Neuronal stem cell (in vitro differentiated cells): ENCODE results near the gene MUC5B.
A peak's percentile ranks its signal among the peaks of the same experiment; 100 is the strongest.

Source experiments
- DNase-seq: peaks from one replicate; pipeline ENCODE4 v3.0.0-alpha.2; 2013; ENCODE audit warnings: low spot score
- H2AFZ ChIP-seq: one replicate; pipeline ENCODE4 v1.6.1; 2013; ENCODE audit warnings: mild to moderate bottlenecking, low read length, inconsistent platforms
- H2AK5ac ChIP-seq: 2 replicates; pipeline ENCODE4 v1.6.1; 2013; ENCODE audit warnings: low read depth, mild to moderate bottlenecking, inconsistent platforms, low read length, moderate library complexity, mixed read lengths
- H2BK120ac ChIP-seq: 2 replicates; pipeline ENCODE4 v1.6.1; 2013; ENCODE audit warnings: low read depth, mild to moderate bottlenecking, inconsistent platforms, low read length, moderate library complexity, mixed read lengths
- H2BK12ac ChIP-seq: one replicate; pipeline ENCODE4 v1.6.1; 2013; ENCODE audit warnings: low read length, inconsistent platforms
- H2BK15ac ChIP-seq: 2 replicates; pipeline ENCODE4 v1.6.1; 2013; ENCODE audit warnings: mild to moderate bottlenecking, low read length, inconsistent platforms, mixed read lengths
- H2BK5ac ChIP-seq: one replicate; pipeline ENCODE4 v1.6.1; 2013; ENCODE audit warnings: inconsistent platforms, mild to moderate bottlenecking, low read length, moderate library complexity
- H3K14ac ChIP-seq: one replicate; pipeline ENCODE4 v1.6.1; 2013; ENCODE audit warnings: low read length, inconsistent platforms
- H3K18ac ChIP-seq: 2 replicates; pipeline ENCODE4 v1.6.1; 2013; ENCODE audit warnings: low read length, inconsistent platforms
- H3K23ac ChIP-seq: 2 replicates; pipeline ENCODE4 v1.6.1; 2013; ENCODE audit warnings: low read depth, mild to moderate bottlenecking, mixed read lengths, low read length, inconsistent platforms; ENCODE audit not compliant: poor library complexity
- H3K27ac ChIP-seq: replicated peaks from 3 replicates; pipeline ENCODE4 v1.5.1; 2013; ENCODE audit warnings: low read length, inconsistent platforms
- H3K27me3 ChIP-seq, 3 experiments: 2 replicates each; pipeline ENCODE4 v1.6.1; 2013; ENCODE audit warnings: low read length in 3 of 3, mild to moderate bottlenecking in 2 of 3, inconsistent platforms in 1 of 3, low read depth in 1 of 3, mixed read lengths in 1 of 3, moderate library complexity in 1 of 3; ENCODE audit not compliant: control insufficient read depth in 3 of 3, insufficient read depth in 3 of 3
- H3K36me3 ChIP-seq, 2 donors: replicated peaks in 1 of 2; 2 replicates each; pipeline ENCODE4 v1.6.1; 2013; ENCODE audit warnings: low read length in 2 of 2; ENCODE audit not compliant: control insufficient read depth in 2 of 2, insufficient read depth in 2 of 2
- H3K4ac ChIP-seq: 2 replicates; pipeline ENCODE4 v1.6.1; 2013; ENCODE audit warnings: inconsistent platforms, mild to moderate bottlenecking, low read length, moderate library complexity
- H3K4me1 ChIP-seq, 2 donors: 1 replicate in 1 of 2; 2 replicates in 1 of 2; pipeline ENCODE4 v1.6.1; 2013; ENCODE audit warnings: low read length in 2 of 2, low read depth in 1 of 2; ENCODE audit not compliant: control insufficient read depth in 2 of 2, insufficient read depth in 1 of 2
- H3K4me2 ChIP-seq: one replicate; pipeline ENCODE4 v1.6.1; 2013; ENCODE audit warnings: mild to moderate bottlenecking, low read length, inconsistent platforms; ENCODE audit not compliant: insufficient read depth, poor library complexity, severe bottlenecking
- H3K4me3 ChIP-seq, 2 donors: 2 replicates each; pipeline ENCODE4 v1.5.1; 2013; ENCODE audit warnings: low read length in 2 of 2, mild to moderate bottlenecking in 2 of 2, inconsistent platforms in 1 of 2, moderate library complexity in 1 of 2
- H3K79me1 ChIP-seq: one replicate; pipeline ENCODE4 v1.6.1; 2013; ENCODE audit warnings: low read depth, mild to moderate bottlenecking, inconsistent platforms, low read length, moderate library complexity
- H3K9ac ChIP-seq: one replicate; pipeline ENCODE4 v1.6.1; 2013; ENCODE audit warnings: mild to moderate bottlenecking, low read depth, low read length, inconsistent platforms; ENCODE audit not compliant: poor library complexity
- H3K9me3 ChIP-seq, 2 donors: replicated peaks in 1 of 2; 2 replicates each; pipeline versions ENCODE3 to v1.6.1; 2013; ENCODE audit warnings: low read length in 2 of 2, mild to moderate bottlenecking in 2 of 2, inconsistent platforms in 1 of 2, low read depth in 1 of 2, mixed read lengths in 1 of 2, moderate library complexity in 1 of 2; ENCODE audit not compliant: control insufficient read depth in 2 of 2, insufficient read depth in 1 of 2
- H4K8ac ChIP-seq: one replicate; pipeline ENCODE4 v1.6.1; 2013; ENCODE audit warnings: low read depth, mild to moderate bottlenecking, inconsistent platforms, low read length, moderate library complexity
- H4K91ac ChIP-seq: one replicate; pipeline ENCODE4 v1.6.1; 2013; ENCODE audit warnings: low read length, low read depth, mild to moderate bottlenecking, inconsistent platforms; ENCODE audit not compliant: poor library complexity
- WGBS, 2 donors: extraction: QIAGEN DNeasy Blood & Tissue Kit; methylation state at CpG; one replicate each; pipeline ENCODE4 v1.1.7; 2013; ENCODE audit warnings: missing lambda C conversion rate in 2 of 2, mixed read lengths in 1 of 2; ENCODE audit not compliant: insufficient read length in 2 of 2, insufficient replicate concordance in 1 of 2; ENCODE audit errors: extremely low coverage in 2 of 2; 5-methylcytosine and 5-hydroxymethylcytosine counted together

Gene MUC5B

DNA sequence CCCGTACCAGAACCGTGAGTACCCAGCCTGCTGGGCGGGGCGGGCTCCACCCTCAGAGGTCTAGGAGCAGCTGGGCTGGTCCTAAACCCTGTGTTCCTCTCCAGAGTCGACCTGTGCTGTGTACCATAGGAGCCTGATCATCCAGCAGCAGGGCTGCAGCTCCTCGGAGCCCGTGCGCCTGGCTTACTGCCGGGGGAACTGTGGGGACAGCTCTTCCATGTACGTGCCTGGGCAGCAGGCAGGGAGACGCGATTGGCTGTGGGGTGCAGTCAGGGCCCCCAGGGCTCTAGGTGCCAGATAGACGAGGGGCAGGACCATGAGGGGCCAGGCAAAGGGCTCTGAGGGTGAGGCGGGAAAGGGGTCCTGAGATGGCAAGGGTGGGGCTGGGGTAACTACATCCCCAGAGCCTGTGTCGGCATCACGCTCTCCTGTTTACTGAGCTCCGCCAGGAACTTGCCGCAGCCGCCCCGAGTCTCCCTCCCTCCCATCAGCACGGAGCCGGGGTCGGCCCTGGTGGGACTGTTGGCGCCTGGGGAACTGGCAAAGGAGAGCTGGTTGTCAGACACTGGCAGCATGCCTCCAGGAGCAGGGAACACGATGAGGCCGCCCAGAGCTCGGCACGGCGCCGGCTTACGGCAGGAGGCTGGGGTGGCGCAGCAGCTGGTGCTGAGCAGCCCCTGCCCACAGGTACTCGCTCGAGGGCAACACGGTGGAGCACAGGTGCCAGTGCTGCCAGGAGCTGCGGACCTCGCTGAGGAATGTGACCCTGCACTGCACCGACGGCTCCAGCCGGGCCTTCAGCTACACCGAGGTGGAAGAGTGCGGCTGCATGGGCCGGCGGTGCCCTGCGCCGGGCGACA, 22.9 kb upstream of the MUC5B start:
- peak overlapping the region; percentile 55 for H3K23ac ChIP-seq
- H3K14ac ChIP-seq = peak overlapping the region; percentile 71
- H3K4ac ChIP-seq = no peak overlapping the region
- H3K18ac ChIP-seq = peak overlapping the region; percentile 64
- peak overlapping the region; percentile 90 for H2AK5ac ChIP-seq
- peak overlapping the region; percentile 92 for H2BK15ac ChIP-seq
- H2BK120ac ChIP-seq = no peak overlapping the region
- no peak overlapping the region for H3K4me3 ChIP-seq
- peak overlapping the region; percentile 82 for H2BK5ac ChIP-seq
- no CpG with 5 or more reads among the region's 47 CpGs for WGBS, 2 donors
- no peak for DNase-seq
- H3K4me2 ChIP-seq = no peak overlapping the region
- H2AFZ ChIP-seq = no peak overlapping the region
- peak overlapping the region; percentile 82 for H4K8ac ChIP-seq
- no peak overlapping the region for H3K9ac ChIP-seq
- H3K27ac ChIP-seq = no peak overlapping the region
- no peak overlapping the region for H4K91ac ChIP-seq
- no peaks in the 10 kb centered on the region for H3K79me1 ChIP-seq
- no peaks in the 10 kb centered on the region for H3K36me3 ChIP-seq
- no peaks in the 10 kb centered on the region for H3K9me3 ChIP-seq
- peaks cover 0 to 19% (median 0%) of the 10 kb centered on the region in 3 experiments for H3K27me3 ChIP-seq
- H3K4me1 ChIP-seq = no peaks in the 10 kb centered on the region
- peak overlapping the region; percentile 73 for H2BK12ac ChIP-seq

DNA sequence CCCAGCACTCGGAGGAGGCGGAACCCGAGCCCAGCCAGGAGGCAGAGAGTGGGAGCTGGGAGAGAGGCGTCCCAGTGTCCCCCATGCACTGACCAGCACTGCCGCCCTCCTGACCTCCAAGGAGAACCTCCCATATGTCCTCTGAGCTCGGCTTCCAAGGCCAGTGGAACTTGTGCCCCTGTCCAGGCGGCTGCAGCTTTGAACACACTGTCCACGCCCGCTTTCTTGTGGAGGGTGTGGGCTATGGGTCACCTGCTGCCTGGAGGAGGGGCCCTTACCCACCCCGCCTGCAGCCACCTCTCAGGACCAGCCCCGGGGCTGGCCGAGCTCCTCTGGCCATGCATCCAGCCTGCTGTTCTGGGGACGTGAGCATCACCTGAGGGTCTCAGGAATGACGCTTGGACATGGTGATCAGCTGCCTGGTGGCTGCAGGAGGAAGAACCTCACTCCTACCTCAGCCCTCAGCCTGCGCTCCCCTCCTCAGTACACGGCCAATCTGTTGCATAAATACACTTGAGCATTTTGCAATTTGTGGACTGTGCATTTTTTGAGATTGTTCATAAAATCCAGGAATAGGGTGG, 22.2 kb upstream of the MUC5B start:
- Histone ChIP-seq H3K27ac (no peak overlapping the region), H3K18ac (peak overlapping the region; percentile 44), H2BK15ac (no peak overlapping the region), H3K9me3 (no peaks in the 10 kb centered on the region), H2BK5ac (peak overlapping the region; percentile 19), H3K4me2 (no peak overlapping the region), H3K4me3 (peak overlapping the region in 1 of 2 donors; percentile 8), H3K79me1 (no peaks in the 10 kb centered on the region), H3K36me3 (no peaks in the 10 kb centered on the region), H3K4ac (no peak overlapping the region), H4K91ac (no peak overlapping the region), H3K14ac (peak overlapping the region; percentile 71), H3K9ac (no peak overlapping the region), H4K8ac (no peak overlapping the region), H2BK120ac (no peak overlapping the region), H2AFZ (no peak overlapping the region), H2BK12ac (no peak overlapping the region), H3K27me3 (peaks cover 0 to 23% (median 0%) of the 10 kb centered on the region in 3 experiments), H3K23ac (peak overlapping the region; percentile 55), H2AK5ac (peak overlapping the region; percentile 83), H3K4me1 (no peaks in the 10 kb centered on the region)
- no CpG with 5 or more reads among the region's 16 CpGs for WGBS, 2 donors
- DNase-seq = no peak

DNA sequence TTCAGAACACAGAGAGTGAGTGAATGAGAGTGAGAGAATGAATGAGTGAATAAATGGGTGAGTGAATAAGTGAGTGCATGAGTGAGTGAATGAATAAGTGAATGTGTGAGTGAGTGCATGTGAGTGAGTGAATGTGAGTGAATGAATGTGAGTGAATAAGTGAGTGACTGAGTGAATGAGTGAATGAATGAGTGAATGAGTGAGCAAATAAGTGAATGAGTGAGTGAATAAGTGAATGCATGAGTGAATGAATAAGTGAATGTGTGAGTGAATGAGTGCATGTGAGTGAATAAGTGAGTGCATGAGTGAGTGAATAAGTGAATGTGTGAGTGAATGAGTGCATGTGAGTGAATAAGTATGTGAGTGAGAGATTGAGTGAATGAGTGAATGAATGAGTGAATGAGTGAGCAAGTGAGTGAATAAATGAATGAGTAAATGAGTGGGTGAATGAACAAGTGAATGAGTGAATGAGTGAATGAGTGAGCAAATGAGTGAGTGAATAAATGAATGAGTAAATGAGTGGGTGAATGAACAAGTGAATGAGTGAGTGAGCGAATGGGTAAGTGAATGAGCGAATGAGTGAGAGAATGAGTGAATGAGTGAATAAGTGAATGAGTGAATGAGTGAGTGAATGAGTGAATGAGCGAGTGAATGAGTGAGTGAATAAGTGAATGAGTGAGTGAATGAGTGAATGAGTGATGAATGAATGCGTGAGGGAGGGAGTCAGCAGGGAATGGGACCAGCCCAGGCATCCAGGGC, 21.3 kb upstream of the MUC5B start:
- Histone ChIP-seq H2BK5ac (no peak overlapping the region), H4K8ac (no peak overlapping the region), H3K14ac (no peak overlapping the region), H3K79me1 (no peaks in the 10 kb centered on the region), H3K9ac (no peak overlapping the region), H3K23ac (no peak overlapping the region), H3K4me1 (no peaks in the 10 kb centered on the region), H2AK5ac (no peak overlapping the region), H4K91ac (no peak overlapping the region), H2BK12ac (peak overlapping the region; percentile 63), H2BK120ac (no peak overlapping the region), H3K4me2 (no peak overlapping the region), H3K4ac (no peak overlapping the region), H3K9me3 (no peaks in the 10 kb centered on the region), H3K27me3 (peaks cover 0 to 23% (median 0%) of the 10 kb centered on the region in 3 experiments), H2AFZ (no peak overlapping the region), H3K27ac (no peak overlapping the region), H3K4me3 (no peak overlapping the region), H3K18ac (no peak overlapping the region), H3K36me3 (no peaks in the 10 kb centered on the region), H2BK15ac (no peak overlapping the region)
- no peak for DNase-seq
- 100% methylated on average over 1 to 4 of the region's 4 CpGs for WGBS, 2 donors
